ENCODE measurements around the gene ZNF787. TPM values are rescaled to one million over a fixed set of nuclear protein-coding genes. Genes with fewer than 3 reads are reported as not detected.

ZNF787 gene
- total and polyA plus RNA-seq, 2 of the 13 experiments (the other 11 are each of a cell fraction or from before 2014, with no cell fraction given): 15.1 to 42.8 TPM

DNA sequence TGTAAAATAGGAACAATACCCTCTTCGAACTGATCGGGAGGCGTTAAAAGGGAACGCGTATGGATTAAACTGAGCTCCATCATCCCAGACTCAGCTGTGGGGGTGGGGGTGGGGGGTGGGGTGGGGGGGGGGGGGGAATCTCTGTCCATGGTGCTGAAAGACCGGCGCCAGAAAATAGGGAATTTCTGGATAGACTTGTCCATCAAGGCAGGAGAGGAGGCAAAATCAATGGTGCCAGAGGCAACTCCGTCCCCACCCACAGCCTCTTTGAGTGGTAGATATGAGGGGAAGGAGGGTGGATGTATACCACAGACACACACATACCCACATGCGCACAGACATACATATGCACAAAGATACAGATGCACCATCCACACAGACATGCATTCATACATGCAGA, 37.4 kb downstream of the ZNF787 start (continued):
- TF ChIP-seq, protein P1, sequence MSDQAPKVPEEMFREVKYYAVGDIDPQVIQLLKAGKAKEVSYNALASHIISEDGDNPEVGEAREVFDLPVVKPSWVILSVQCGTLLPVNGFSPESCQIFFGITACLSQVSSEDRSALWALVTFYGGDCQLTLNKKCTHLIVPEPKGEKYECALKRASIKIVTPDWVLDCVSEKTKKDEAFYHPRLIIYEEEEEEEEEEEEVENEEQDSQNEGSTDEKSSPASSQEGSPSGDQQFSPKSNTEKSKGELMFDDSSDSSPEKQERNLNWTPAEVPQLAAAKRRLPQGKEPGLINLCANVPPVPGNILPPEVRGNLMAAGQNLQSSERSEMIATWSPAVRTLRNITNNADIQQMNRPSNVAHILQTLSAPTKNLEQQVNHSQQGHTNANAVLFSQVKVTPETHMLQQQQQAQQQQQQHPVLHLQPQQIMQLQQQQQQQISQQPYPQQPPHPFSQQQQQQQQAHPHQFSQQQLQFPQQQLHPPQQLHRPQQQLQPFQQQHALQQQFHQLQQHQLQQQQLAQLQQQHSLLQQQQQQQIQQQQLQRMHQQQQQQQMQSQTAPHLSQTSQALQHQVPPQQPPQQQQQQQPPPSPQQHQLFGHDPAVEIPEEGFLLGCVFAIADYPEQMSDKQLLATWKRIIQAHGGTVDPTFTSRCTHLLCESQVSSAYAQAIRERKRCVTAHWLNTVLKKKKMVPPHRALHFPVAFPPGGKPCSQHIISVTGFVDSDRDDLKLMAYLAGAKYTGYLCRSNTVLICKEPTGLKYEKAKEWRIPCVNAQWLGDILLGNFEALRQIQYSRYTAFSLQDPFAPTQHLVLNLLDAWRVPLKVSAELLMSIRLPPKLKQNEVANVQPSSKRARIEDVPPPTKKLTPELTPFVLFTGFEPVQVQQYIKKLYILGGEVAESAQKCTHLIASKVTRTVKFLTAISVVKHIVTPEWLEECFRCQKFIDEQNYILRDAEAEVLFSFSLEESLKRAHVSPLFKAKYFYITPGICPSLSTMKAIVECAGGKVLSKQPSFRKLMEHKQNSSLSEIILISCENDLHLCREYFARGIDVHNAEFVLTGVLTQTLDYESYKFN (CRISPR knock-in tag; conservative IDR thresholded peaks at IDR 0.05): no peak
- TF ChIP-seq ZNF550 (CRISPR knock-in tag; IDR thresholded peaks at IDR 0.05; ENCODE audit: borderline replicate concordance): no peak
- TF ChIP-seq ZKSCAN8 (CRISPR knock-in tag; IDR thresholded peaks at IDR 0.05; ENCODE audit: borderline replicate concordance): no peak

DNA sequence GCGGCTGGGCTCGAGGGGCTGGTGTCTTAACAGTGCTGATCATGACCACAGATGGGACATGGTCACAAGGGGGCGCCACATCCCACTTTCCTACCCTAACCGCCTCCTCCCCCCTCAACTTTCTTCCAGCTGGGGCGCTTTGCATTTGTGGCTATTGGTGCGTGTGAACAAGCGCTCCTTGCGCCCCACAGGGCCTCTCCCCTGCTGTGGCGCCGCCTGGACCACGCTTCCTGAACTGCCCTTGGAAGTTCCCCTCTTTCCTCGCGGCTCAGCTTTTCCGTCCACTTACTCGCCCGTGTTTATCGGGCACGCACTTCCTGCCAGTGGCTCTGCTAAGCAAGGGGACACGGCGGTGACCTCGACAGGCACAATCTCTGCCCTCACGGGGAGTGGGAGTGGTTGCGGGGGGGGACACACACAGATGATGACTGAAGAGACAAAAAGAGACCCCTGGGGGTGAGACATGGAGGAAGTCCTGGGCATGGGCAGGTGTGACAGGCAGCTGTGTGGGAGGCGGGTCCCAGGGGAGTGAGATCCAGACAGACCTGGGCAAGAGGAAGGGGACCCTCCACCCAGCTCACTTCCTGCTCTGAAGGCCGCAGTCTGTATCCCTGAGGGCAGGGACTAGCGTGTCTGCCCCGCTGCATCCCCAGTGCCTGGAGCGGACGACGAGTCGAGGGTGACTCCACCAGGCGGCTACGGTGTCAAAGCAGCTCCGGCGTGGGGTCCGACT, 40.3 kb downstream of the ZNF787 start:
- in situ Hi-C loops (cut with HindIII; ENCODE audit: extremely low pct_ligation_motif_present, low pct_unique_long_range_greater_than_20kb): no loop called here
- peak overlapping the region; percentile 85 for H3K4me2 ChIP-seq (ENCODE audit: low read depth, low read length)
- no peak overlapping the region for H2AFZ ChIP-seq (ENCODE audit: low read length)
- 29% methylated on average over 32 of the region's 36 CpGs for WGBS (ENCODE audit: low lambda C conversion rate)
- ATAC-seq (peak; percentile 58), FAIRE-seq (peak; percentile 30), DNase-seq (ENCODE audit: low spot score) (peak; percentile 52)
- intact Hi-C loops (cut with micrococcal nuclease; ENCODE audit: unreplicated experiment): no loop called here
- ChIA-PET CTCF (ENCODE audit: low intra/inter-chr PET ratio, low total read pairs) (interaction anchor here (0.7 to 1.2 kb wide), 3 partner anchors 25 to 253 kb away, joined by 3 to 5 read pairs (median 4); no protein-coding TSS in a partner anchor), POLR2A (no interaction called here)
- no peaks in the 10 kb centered on the region for H3K79me2 ChIP-seq (ENCODE audit: insufficient read depth, low read length)
- no peaks in the 10 kb centered on the region for H3K9me3 ChIP-seq (ENCODE audit: low read length)
- H3K27ac ChIP-seq (ENCODE audit: extremely low read length, insufficient read depth, low read length): no peak overlapping the region
- H3K36me3 ChIP-seq (replicated peaks in 1 of 2; ENCODE audit: control insufficient read depth in 1 of 2, insufficient read depth in 2 of 2, low read length in 2 of 2): 0 out of 5 replicates have a peak, but pooled peaks cover 0 to 6% of the 10 kb centered on the region in 2 experiments
- peaks cover 9% of the 10 kb centered on the region for H4K20me1 ChIP-seq (ENCODE audit: insufficient read depth, low read length)
- H3K4me3 ChIP-seq (replicated peaks in 1 of 3; ENCODE audit: insufficient read depth in 1 of 3, low read depth in 2 of 3, low read length in 3 of 3): peak overlapping the region in 2 of 3 experiments; percentile 32 to 63; a peak in 3 of 6 replicates
- no peak overlapping the region; the same call in 1 of the 2 replicates for H3K9ac ChIP-seq (ENCODE audit: insufficient read depth, low read depth, low read length)
- H3K4me1 ChIP-seq (ENCODE audit: insufficient read depth, low read length): peaks cover 14% of the 10 kb centered on the region; the same call in 1 of the 2 replicates
- H3K27me3 ChIP-seq (ENCODE audit: control insufficient read depth in 1 of 2, insufficient read depth in 2 of 2, low read length in 2 of 2): no peaks in the 10 kb centered on the region
- BruUV-seq (replicated peaks): no TSS peak
- no peak for TF ChIP-seq SCMH1 (CRISPR knock-in tag; IDR thresholded peaks at IDR 0.05; ENCODE audit: borderline replicate concordance)
- TF ChIP-seq, protein P2, sequence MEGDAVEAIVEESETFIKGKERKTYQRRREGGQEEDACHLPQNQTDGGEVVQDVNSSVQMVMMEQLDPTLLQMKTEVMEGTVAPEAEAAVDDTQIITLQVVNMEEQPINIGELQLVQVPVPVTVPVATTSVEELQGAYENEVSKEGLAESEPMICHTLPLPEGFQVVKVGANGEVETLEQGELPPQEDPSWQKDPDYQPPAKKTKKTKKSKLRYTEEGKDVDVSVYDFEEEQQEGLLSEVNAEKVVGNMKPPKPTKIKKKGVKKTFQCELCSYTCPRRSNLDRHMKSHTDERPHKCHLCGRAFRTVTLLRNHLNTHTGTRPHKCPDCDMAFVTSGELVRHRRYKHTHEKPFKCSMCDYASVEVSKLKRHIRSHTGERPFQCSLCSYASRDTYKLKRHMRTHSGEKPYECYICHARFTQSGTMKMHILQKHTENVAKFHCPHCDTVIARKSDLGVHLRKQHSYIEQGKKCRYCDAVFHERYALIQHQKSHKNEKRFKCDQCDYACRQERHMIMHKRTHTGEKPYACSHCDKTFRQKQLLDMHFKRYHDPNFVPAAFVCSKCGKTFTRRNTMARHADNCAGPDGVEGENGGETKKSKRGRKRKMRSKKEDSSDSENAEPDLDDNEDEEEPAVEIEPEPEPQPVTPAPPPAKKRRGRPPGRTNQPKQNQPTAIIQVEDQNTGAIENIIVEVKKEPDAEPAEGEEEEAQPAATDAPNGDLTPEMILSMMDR (CRISPR knock-in tag; IDR thresholded peaks at IDR 0.05): peak; percentile 82
- TF ChIP-seq, protein P3, sequence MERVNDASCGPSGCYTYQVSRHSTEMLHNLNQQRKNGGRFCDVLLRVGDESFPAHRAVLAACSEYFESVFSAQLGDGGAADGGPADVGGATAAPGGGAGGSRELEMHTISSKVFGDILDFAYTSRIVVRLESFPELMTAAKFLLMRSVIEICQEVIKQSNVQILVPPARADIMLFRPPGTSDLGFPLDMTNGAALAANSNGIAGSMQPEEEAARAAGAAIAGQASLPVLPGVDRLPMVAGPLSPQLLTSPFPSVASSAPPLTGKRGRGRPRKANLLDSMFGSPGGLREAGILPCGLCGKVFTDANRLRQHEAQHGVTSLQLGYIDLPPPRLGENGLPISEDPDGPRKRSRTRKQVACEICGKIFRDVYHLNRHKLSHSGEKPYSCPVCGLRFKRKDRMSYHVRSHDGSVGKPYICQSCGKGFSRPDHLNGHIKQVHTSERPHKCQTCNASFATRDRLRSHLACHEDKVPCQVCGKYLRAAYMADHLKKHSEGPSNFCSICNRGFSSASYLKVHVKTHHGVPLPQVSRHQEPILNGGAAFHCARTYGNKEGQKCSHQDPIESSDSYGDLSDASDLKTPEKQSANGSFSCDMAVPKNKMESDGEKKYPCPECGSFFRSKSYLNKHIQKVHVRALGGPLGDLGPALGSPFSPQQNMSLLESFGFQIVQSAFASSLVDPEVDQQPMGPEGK (CRISPR knock-in tag; IDR thresholded peaks at IDR 0.05): peak; percentile 72
- TF ChIP-seq HNRNPL (IDR thresholded peaks at IDR 0.05; ENCODE audit: low read depth, low read length): 0 out of 2 replicates have a peak, but pooled peaks have one; percentile 34
- no peak for TF ChIP-seq CHCHD3 (CRISPR knock-in tag; IDR thresholded peaks at IDR 0.05)
- TF ChIP-seq MIER2 (CRISPR knock-in tag; IDR thresholded peaks at IDR 0.05): 0 out of 2 replicates have a peak, but pooled peaks have one; percentile 17
- 0 out of 2 replicates have a peak, but pooled peaks have one; percentile 14 for TF ChIP-seq TBX2 (CRISPR knock-in tag; IDR thresholded peaks at IDR 0.05; ENCODE audit: borderline replicate concordance)
- TF ChIP-seq ZNF460 (CRISPR knock-in tag; IDR thresholded peaks at IDR 0.05; ENCODE audit: borderline replicate concordance): no peak
- peak; percentile 68; the same call in 1 of the 2 replicates for TF ChIP-seq ZMYM3 (CRISPR knock-in tag; IDR thresholded peaks at IDR 0.05)
- peak; percentile 68; the same call in 1 of the 2 replicates for TF ChIP-seq KDM2A (CRISPR knock-in tag; IDR thresholded peaks at IDR 0.05; ENCODE audit: borderline replicate concordance, low read depth)
- peak; percentile 31; the same call in 1 of the 2 replicates for TF ChIP-seq SMC3 (IDR thresholded peaks at IDR 0.05; ENCODE audit: low read length)

All from HepG2 (cell line).